Measurements from ENCODE around the gene MBIP.

DNA sequence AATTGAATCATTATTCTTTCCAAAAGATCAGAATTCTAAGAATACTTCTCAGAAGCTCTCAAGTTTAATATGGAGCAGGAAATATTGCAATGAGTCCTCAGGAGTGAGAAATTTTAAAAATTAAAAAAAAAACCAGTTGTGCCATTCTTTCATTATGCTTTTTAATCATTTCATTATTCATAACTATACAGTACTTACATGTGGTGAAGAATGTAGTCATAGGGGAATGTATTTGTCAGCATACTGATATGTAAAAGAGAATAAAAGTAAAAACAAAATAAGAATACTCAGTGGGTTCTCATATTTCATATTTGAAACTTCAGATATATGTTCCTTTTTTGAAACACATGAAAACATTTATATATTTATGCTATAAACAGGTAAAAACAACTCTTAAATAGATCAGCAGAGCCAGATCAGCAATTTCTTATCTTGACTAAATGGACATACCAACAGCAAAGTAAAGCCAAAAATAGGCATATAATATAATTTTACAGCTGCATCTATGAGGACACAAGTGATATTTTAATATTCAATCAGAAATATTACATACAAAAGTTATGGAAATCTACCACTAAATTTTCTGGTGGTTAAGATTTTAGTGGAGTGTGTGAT, 19.9 kb upstream of the MBIP start:
- TF ChIP-seq, protein P1, sequence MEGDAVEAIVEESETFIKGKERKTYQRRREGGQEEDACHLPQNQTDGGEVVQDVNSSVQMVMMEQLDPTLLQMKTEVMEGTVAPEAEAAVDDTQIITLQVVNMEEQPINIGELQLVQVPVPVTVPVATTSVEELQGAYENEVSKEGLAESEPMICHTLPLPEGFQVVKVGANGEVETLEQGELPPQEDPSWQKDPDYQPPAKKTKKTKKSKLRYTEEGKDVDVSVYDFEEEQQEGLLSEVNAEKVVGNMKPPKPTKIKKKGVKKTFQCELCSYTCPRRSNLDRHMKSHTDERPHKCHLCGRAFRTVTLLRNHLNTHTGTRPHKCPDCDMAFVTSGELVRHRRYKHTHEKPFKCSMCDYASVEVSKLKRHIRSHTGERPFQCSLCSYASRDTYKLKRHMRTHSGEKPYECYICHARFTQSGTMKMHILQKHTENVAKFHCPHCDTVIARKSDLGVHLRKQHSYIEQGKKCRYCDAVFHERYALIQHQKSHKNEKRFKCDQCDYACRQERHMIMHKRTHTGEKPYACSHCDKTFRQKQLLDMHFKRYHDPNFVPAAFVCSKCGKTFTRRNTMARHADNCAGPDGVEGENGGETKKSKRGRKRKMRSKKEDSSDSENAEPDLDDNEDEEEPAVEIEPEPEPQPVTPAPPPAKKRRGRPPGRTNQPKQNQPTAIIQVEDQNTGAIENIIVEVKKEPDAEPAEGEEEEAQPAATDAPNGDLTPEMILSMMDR (IDR thresholded peaks at IDR 0.05; ENCODE audit: insufficient read depth, low read depth, low read length), result no peak
- TF ChIP-seq EZH2 (IDR thresholded peaks at IDR 0.05; ENCODE audit: insufficient read depth, low read length), result no peak

Measured in astrocyte (in vitro differentiated cells and primary cell).